HL-60 (cell line): ENCODE data around the gene DCDC1.

Experiments used
- DNase-seq, 2 experiments: peaks; one replicate each; pipeline ENCODE4 v3.0.0-alpha.2; 2010 to 2020; ENCODE audit warnings: low read depth in 1 of 2, low spot score in 1 of 2
- H3K27ac ChIP-seq: fragments of 250-450 bp; sonication (Bioruptor Pico); replicated peaks from 2 replicates; pipeline ENCODE4 v1.5.1; 2020; ENCODE audit warnings: mild to moderate bottlenecking, moderate library complexity
- H3K27me3 ChIP-seq: fragments of 250-450 bp; sonication (Bioruptor Pico); 2 replicates; pipeline ENCODE4 v1.5.1; 2021; ENCODE audit warnings: mild to moderate bottlenecking, moderate library complexity; ENCODE audit not compliant: insufficient read depth, poor library complexity, severe bottlenecking
- H3K4me3 ChIP-seq: replicated peaks from 2 replicates; pipeline ENCODE4 v1.5.1; 2011; ENCODE audit warnings: mild to moderate bottlenecking, control low read depth, low read length; ENCODE audit not compliant: insufficient read depth
- GABPA ChIP-seq: IDR thresholded peaks from 2 replicates; pipeline ENCODE4 v1.6.1; 2012; ENCODE audit warnings: low read depth
- POLR2AphosphoS5 ChIP-seq: IDR thresholded peaks from 2 replicates; pipeline ENCODE4 v1.6.1; 2012; ENCODE audit warnings: low read depth
- REST ChIP-seq: IDR thresholded peaks from 2 replicates; pipeline ENCODE4 v1.6.1; 2012; ENCODE audit warnings: low read depth; ENCODE audit not compliant: insufficient replicate concordance
- SPI1 ChIP-seq: IDR thresholded peaks from 2 replicates; pipeline ENCODE4 v1.6.1; 2012; ENCODE audit warnings: low read depth, mild to moderate bottlenecking, borderline replicate concordance
- TF ChIP-seq, protein P1 (sequence below): IDR thresholded peaks from one replicate; pipeline ENCODE4 v1.5.1; 2011; ENCODE audit warnings: low read length, control low read depth, inconsistent platforms; ENCODE audit not compliant: insufficient read depth

Gene DCDC1

GRCh38 chr11:31005202-31005601, 364.3 kb downstream of the DCDC1 start:
- Histone ChIP-seq H3K4me3 (no peak overlapping the region), H3K27me3 (no peaks in the 10 kb centered on the region), H3K27ac (no peak overlapping the region)
- DNase-seq: no peak
- TF ChIP-seq POLR2AphosphoS5: no peak
- TF ChIP-seq REST: no peak
- TF ChIP-seq SPI1: no peak
- TF ChIP-seq GABPA: no peak
- TF ChIP-seq, protein P1, sequence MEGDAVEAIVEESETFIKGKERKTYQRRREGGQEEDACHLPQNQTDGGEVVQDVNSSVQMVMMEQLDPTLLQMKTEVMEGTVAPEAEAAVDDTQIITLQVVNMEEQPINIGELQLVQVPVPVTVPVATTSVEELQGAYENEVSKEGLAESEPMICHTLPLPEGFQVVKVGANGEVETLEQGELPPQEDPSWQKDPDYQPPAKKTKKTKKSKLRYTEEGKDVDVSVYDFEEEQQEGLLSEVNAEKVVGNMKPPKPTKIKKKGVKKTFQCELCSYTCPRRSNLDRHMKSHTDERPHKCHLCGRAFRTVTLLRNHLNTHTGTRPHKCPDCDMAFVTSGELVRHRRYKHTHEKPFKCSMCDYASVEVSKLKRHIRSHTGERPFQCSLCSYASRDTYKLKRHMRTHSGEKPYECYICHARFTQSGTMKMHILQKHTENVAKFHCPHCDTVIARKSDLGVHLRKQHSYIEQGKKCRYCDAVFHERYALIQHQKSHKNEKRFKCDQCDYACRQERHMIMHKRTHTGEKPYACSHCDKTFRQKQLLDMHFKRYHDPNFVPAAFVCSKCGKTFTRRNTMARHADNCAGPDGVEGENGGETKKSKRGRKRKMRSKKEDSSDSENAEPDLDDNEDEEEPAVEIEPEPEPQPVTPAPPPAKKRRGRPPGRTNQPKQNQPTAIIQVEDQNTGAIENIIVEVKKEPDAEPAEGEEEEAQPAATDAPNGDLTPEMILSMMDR: no peak

DNA sequence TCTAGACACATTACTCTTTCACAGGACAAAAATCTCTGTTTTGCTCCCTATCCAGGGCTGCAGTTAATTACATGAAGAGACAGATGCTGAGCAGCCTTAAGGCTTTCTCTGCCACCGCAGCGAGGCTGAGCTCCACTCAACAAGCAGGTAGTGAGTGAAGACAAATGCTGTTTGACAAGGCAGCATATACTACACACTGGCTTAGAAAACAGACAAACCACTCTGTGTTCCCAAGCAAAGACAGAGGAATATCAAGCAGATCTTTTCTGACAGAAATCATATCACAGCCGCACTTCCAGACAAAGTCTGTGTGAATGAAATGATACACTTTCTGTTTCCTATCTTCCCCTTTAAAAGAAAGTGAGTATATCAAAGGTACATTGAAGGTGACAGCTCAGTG, 368.1 kb downstream of the DCDC1 start:
- DNase-seq: no peak
- Histone ChIP-seq H3K4me3 (no peak overlapping the region), H3K27me3 (no peaks in the 10 kb centered on the region), H3K27ac (no peak overlapping the region)
- TF ChIP-seq POLR2AphosphoS5 (no peak), REST (no peak), SPI1 (no peak), GABPA (no peak)
- TF ChIP-seq, protein P1: no peak

DNA sequence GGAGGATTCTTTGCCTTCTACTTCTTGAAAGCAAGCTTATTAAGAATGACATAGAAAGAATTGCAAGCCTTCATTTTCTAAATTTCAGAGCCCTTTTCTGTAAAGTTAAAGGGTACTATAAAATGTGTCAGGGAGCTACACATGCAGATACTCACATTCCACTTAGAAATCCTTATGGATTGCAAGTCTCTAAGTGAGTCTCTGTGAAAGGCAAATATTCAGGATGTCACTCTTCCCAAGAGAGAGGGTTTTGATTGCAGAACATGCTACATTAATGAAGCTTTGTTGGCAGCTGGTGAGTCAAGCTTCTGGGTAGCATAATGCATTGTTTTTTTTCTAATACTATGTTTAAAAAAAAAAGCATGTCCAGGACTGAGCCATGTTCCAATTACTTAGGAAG, 369.2 kb downstream of the DCDC1 start:
- Histone ChIP-seq H3K4me3 (no peak overlapping the region), H3K27me3 (no peaks in the 10 kb centered on the region), H3K27ac (no peak overlapping the region)
- no peak for DNase-seq
- TF ChIP-seq, protein P1: no peak
- TF ChIP-seq SPI1 (no peak), REST (no peak), POLR2AphosphoS5 (no peak), GABPA (no peak)
